HepG2 (cell line): ENCODE results near the gene MAP3K14. TPM values are rescaled to one million over a fixed set of nuclear protein-coding genes. Genes with fewer than 3 reads are reported as not detected.

Experiments used
- ARNTL ChIP-seq: sonication (generic); formaldehyde crosslinking; IDR thresholded peaks from 2 replicates; pipeline ENCODE4 v1.4.0; 2020; ENCODE audit warnings: mild to moderate bottlenecking, missing genetic modification reagents
- ATF3 ChIP-seq: sonication (generic); formaldehyde crosslinking; IDR thresholded peaks from 2 replicates; pipeline ENCODE4 v1.4.0; 2020; ENCODE audit warnings: missing genetic modification reagents
- BHLHE40 ChIP-seq: IDR thresholded peaks from 2 replicates; pipeline ENCODE4 v1.6.1; 2011; ENCODE audit warnings: low read length, improper control_type of control experiment
- CBX1 ChIP-seq: IDR thresholded peaks from one replicate; pipeline ENCODE4 v1.6.1; 2016; ENCODE audit warnings: antibody characterized with exemption, low read depth
- MLX ChIP-seq: IDR thresholded peaks from 2 replicates; pipeline ENCODE4 v1.6.1; 2016
- NFATC3 ChIP-seq: sonication (generic); formaldehyde crosslinking; IDR thresholded peaks from 2 replicates; pipeline ENCODE4 v1.5.1; 2020; ENCODE audit warnings: mild to moderate bottlenecking, missing genetic modification reagents
- PHF20 ChIP-seq: sonication (generic); formaldehyde crosslinking; IDR thresholded peaks from 2 replicates; pipeline ENCODE4 v1.5.0; 2020; ENCODE audit warnings: mild to moderate bottlenecking, missing genetic modification reagents
- PLRG1 ChIP-seq: fragments of 450-650 bp; conservative IDR thresholded peaks from 2 replicates; pipeline ENCODE4 v1.6.1; 2016
- REST ChIP-seq, 2 experiments: IDR thresholded peaks; 2 replicates each; pipeline ENCODE4 v1.6.1; 2011 to 2012; ENCODE audit warnings: low read length in 2 of 2, borderline replicate concordance in 1 of 2, low read depth in 1 of 2, mild to moderate bottlenecking in 1 of 2, moderate library complexity in 1 of 2
- SCMH1 ChIP-seq: sonication (generic); formaldehyde crosslinking; IDR thresholded peaks from 2 replicates; pipeline ENCODE4 v1.9.0; 2021; ENCODE audit warnings: missing genetic modification reagents, mild to moderate bottlenecking, borderline replicate concordance
- STAT6 ChIP-seq: sonication (generic); formaldehyde crosslinking; IDR thresholded peaks from 2 replicates; pipeline ENCODE4 v1.4.0; 2020; ENCODE audit warnings: missing genetic modification reagents, mild to moderate bottlenecking, borderline replicate concordance
- THRA ChIP-seq: sonication (generic); formaldehyde crosslinking; IDR thresholded peaks from 2 replicates; pipeline ENCODE4 v1.4.0; 2020; ENCODE audit warnings: missing genetic modification reagents, borderline replicate concordance
- ZBTB10 ChIP-seq: sonication (generic); formaldehyde crosslinking; IDR thresholded peaks from 2 replicates; pipeline ENCODE4 v1.4.0; 2020; ENCODE audit warnings: missing genetic modification reagents, borderline replicate concordance
- ZBTB7B ChIP-seq: sonication (generic); formaldehyde crosslinking; IDR thresholded peaks from 2 replicates; pipeline ENCODE4 v1.4.0; 2020; ENCODE audit warnings: missing genetic modification reagents
- ZMYM4 ChIP-seq: sonication (generic); formaldehyde crosslinking; IDR thresholded peaks from 2 replicates; pipeline ENCODE4 v1.8.1; 2023; ENCODE audit warnings: mild to moderate bottlenecking, missing genetic modification reagents
- ZNF12 ChIP-seq: sonication (generic); formaldehyde crosslinking; IDR thresholded peaks from 2 replicates; pipeline ENCODE4 v1.5.0; 2020; ENCODE audit warnings: missing genetic modification reagents
- ZNF614 ChIP-seq: IDR thresholded peaks from 2 replicates; pipeline ENCODE4 v1.6.1; 2018; ENCODE audit warnings: missing biosample characterization, missing genetic modification reagents, inconsistent platforms, borderline replicate concordance
- ZNF644 ChIP-seq: IDR thresholded peaks from 2 replicates; pipeline ENCODE4 v1.6.1; 2016; ENCODE audit warnings: low read depth
- polyA plus RNA-seq, 8 experiments: library from polyadenylated mRNA; depleted of rRNA in 3 of 8; stranded (reverse) in 7 of 8; unstranded in 1 of 8; fragments of >200 nt; fragmentation: Illumina TruSeq in 4 of 8; extraction: Trizol in 4 of 8; gene quantifications; 2 replicates each; pipeline versions ENCODE4 v1.2.1 to v1.2.3, GENCODE V29; 2011 to 2016; ENCODE audit warnings: low read depth in 4 of 8, missing spikeins in 1 of 8, mixed read lengths in 1 of 8; ENCODE audit not compliant: insufficient read depth in 1 of 8
- total RNA-seq, 5 experiments: library from RNA; depleted of rRNA; stranded (reverse); fragments of >200 nt; fragmentation: Illumina TruSeq; extraction: Trizol; gene quantifications; 2 replicates each; pipeline ENCODE4 v1.2.3, GENCODE V29; 2016; ENCODE audit warnings: low read depth in 1 of 5

The MAP3K14 gene
- total and polyA plus RNA-seq, 2 of the 13 experiments (the other 11 are each of a cell fraction or from before 2014, with no cell fraction given): 2.6 TPM

- TF ChIP-seq THRA (CRISPR knock-in tag) (peak; percentile 10; the same call in 1 of the 2 replicates), ZNF614 (CRISPR knock-in tag) (no peak), ZBTB7B (CRISPR knock-in tag) (0 out of 2 replicates have a peak, but pooled peaks have one; percentile 24), ARNTL (CRISPR knock-in tag) (peak; percentile 5; the same call in 1 of the 2 replicates), SCMH1 (CRISPR knock-in tag) (no peak), ZMYM4 (CRISPR knock-in tag) (0 out of 2 replicates have a peak, but pooled peaks have one; percentile 27), MLX (CRISPR knock-in tag) (no peak), REST (IDR thresholded peaks at IDR 0.05; ENCODE audit: borderline replicate concordance in 1 of 2, low read depth in 1 of 2, low read length in 2 of 2) (no peak), ZBTB10 (peak; percentile 69; the same call in 1 of the 2 replicates), NFATC3 (CRISPR knock-in tag) (0 out of 2 replicates have a peak, but pooled peaks have one; percentile 10), STAT6 (CRISPR knock-in tag) (no peak), PLRG1 (no peak), BHLHE40 (no peak), ZNF644 (CRISPR knock-in tag) (no peak), PHF20 (CRISPR knock-in tag) (no peak; the same call in 1 of the 2 replicates), CBX1 (peak; percentile 69), ZNF12 (CRISPR knock-in tag) (no peak), ATF3 (CRISPR knock-in tag) (no peak)
These were observed 69.2 kb downstream of the MAP3K14 start (continued) for GRCh38 chr17:45247429-45248131.
